Sigmoid colon (tissue), 4 donors: ENCODE results near the gene DDTL.
A peak's percentile ranks its signal among the peaks of the same experiment; 100 is the strongest.
"Not testable (repeated sequence)": the region's sequence is repeated elsewhere in the genome, so short reads cannot be mapped to it uniquely, and the experiment has no call there.

Experiments used
- CTCF ChIP-seq, 4 experiments: fragments of 450-650 bp in 3 of 4; fragments of 200-600 bp in 1 of 4; IDR thresholded peaks; one replicate each; pipeline ENCODE4 v1.5.1; 2016 to 2019; ENCODE audit warnings: antibody characterized with exemption in 4 of 4, mild to moderate bottlenecking in 3 of 4, moderate library complexity in 2 of 4
- EP300 ChIP-seq, 4 donors: sonication (generic); formaldehyde crosslinking; IDR thresholded peaks; one replicate each; pipeline ENCODE4 v1.6.1; 2017; ENCODE audit warnings: antibody characterized with exemption in 4 of 4
- POLR2A ChIP-seq, 2 donors: fragments of 450-650 bp; IDR thresholded peaks; one replicate each; pipeline ENCODE4 v1.6.1; 2016; ENCODE audit warnings: antibody characterized with exemption in 2 of 2, mild to moderate bottlenecking in 2 of 2, moderate library complexity in 2 of 2
- POLR2AphosphoS5 ChIP-seq, 4 donors: sonication (generic); formaldehyde crosslinking; IDR thresholded peaks; one replicate each; pipeline ENCODE4 v1.6.1; 2017; ENCODE audit warnings: antibody characterized with exemption in 4 of 4

GRCh38 chr22:23956301-23956900 is 10.3 kb upstream of the DDTL start:
- peak; percentile 78 to 85 (median 80) for TF ChIP-seq CTCF (IDR thresholded peaks at IDR 0.05)
- TF ChIP-seq POLR2AphosphoS5 (IDR thresholded peaks at IDR 0.05) = peak in 3 of 4 donors; percentile 29 to 60 (median 57)
- not testable (repeated sequence) for TF ChIP-seq POLR2A, EP300 (IDR thresholded peaks at IDR 0.05)
